Ovary (tissue), 3 donors: Measurements from ENCODE around the gene SFI1.
"Not testable (repeated sequence)": the region's sequence is repeated elsewhere in the genome, so short reads cannot be mapped to it uniquely, and the experiment has no call there.

ENCODE experiments used
- EP300 ChIP-seq: sonication (generic); formaldehyde crosslinking; IDR thresholded peaks from one replicate; pipeline ENCODE4 v1.6.1; 2017; ENCODE audit warnings: antibody characterized with exemption
- POLR2A ChIP-seq: fragments of 450-650 bp; IDR thresholded peaks from one replicate; pipeline ENCODE4 v1.6.1; 2017; ENCODE audit warnings: antibody characterized with exemption, mild to moderate bottlenecking, moderate library complexity
- TF ChIP-seq, protein P1 (sequence below), 3 donors: fragments of 450-650 bp in 2 of 3; fragments of 200-600 bp in 1 of 3; IDR thresholded peaks; one replicate each; pipeline versions ENCODE4 v1.5.1 to v1.8.0; 2016 to 2022; ENCODE audit warnings: antibody characterized with exemption in 3 of 3, mild to moderate bottlenecking in 1 of 3
- donor health status: DM: no; HTN: no; CAD: no.

GRCh38 chr22:31558546-31558945, 62.2 kb downstream of the SFI1 start:
- TF ChIP-seq, protein P1, sequence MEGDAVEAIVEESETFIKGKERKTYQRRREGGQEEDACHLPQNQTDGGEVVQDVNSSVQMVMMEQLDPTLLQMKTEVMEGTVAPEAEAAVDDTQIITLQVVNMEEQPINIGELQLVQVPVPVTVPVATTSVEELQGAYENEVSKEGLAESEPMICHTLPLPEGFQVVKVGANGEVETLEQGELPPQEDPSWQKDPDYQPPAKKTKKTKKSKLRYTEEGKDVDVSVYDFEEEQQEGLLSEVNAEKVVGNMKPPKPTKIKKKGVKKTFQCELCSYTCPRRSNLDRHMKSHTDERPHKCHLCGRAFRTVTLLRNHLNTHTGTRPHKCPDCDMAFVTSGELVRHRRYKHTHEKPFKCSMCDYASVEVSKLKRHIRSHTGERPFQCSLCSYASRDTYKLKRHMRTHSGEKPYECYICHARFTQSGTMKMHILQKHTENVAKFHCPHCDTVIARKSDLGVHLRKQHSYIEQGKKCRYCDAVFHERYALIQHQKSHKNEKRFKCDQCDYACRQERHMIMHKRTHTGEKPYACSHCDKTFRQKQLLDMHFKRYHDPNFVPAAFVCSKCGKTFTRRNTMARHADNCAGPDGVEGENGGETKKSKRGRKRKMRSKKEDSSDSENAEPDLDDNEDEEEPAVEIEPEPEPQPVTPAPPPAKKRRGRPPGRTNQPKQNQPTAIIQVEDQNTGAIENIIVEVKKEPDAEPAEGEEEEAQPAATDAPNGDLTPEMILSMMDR (IDR thresholded peaks at IDR 0.05) = not testable (repeated sequence)
- not testable (repeated sequence) for TF ChIP-seq POLR2A, EP300
